ES-I3 (cell line): ENCODE results near the gene FBXL16.
A peak's percentile ranks its signal among the peaks of the same experiment; 100 is the strongest.

Experiments used
- H3K36me3 ChIP-seq: 2 replicates; pipeline ENCODE4 v1.6.1; 2013; ENCODE audit warnings: mild to moderate bottlenecking, low read length, control low read depth, moderate library complexity; ENCODE audit not compliant: insufficient read depth
- H3K4me1 ChIP-seq: 2 replicates; pipeline ENCODE4 v1.6.1; 2013; ENCODE audit warnings: mild to moderate bottlenecking, control low read depth, low read length; ENCODE audit not compliant: insufficient read depth
- H3K9ac ChIP-seq: 2 replicates; pipeline ENCODE4 v1.6.1; 2013; ENCODE audit warnings: low read depth, mild to moderate bottlenecking, low read length, moderate library complexity
- H3K9me3 ChIP-seq: 2 replicates; pipeline ENCODE4 v1.6.1; 2013; ENCODE audit warnings: mild to moderate bottlenecking, low read length, moderate library complexity; ENCODE audit not compliant: control insufficient read depth, insufficient read depth

Gene FBXL16

GRCh38 chr16:660132-660458, 45.5 kb downstream of the FBXL16 start:
- Histone ChIP-seq H3K4me1 (no peaks in the 10 kb centered on the region; the same call in 1 of the 2 replicates), H3K36me3 (no peaks in the 10 kb centered on the region), H3K9me3 (no peaks in the 10 kb centered on the region), H3K9ac (peak overlapping the region; percentile 51)

- H3K4me1 ChIP-seq: no peaks in the 10 kb centered on the region; the same call in 1 of the 2 replicates
- H3K36me3 ChIP-seq: no peaks in the 10 kb centered on the region
- H3K9ac ChIP-seq: no peak overlapping the region
- H3K9me3 ChIP-seq: no peaks in the 10 kb centered on the region
Observed at GRCh38 chr16:659618-660017, 46.0 kb downstream of the FBXL16 start.

GRCh38 chr16:658679-659571, 46.7 kb downstream of the FBXL16 start:
- no peak overlapping the region for H3K9ac ChIP-seq
- no peaks in the 10 kb centered on the region for H3K9me3 ChIP-seq
- no peaks in the 10 kb centered on the region for H3K36me3 ChIP-seq
- no peaks in the 10 kb centered on the region; the same call in 1 of the 2 replicates for H3K4me1 ChIP-seq

DNA sequence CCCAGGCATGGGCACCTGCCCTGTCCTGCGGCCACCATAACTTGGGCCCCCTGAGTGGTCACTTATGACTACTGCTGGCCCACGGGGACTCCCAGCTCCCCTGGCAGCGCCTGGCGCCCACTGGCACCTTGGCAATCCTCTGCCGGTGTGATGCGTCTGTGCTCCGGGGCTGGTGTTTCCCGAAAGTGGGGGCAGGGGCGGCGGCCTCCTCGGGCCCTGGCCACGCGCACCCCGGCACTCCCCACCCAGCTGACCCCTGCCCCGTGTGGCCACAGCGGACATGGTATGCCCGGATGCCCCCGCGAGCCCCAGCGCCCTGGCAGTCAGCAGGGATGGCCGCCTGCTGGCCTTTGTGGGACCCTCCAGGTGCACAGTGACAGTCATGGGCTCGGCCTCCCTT, 48.1 kb downstream of the FBXL16 start:
- H3K9ac ChIP-seq: no peak overlapping the region
- H3K36me3 ChIP-seq: no peaks in the 10 kb centered on the region
- no peaks in the 10 kb centered on the region; the same call in 1 of the 2 replicates for H3K4me1 ChIP-seq

GRCh38 chr16:654034-654433, 51.6 kb downstream of the FBXL16 start:
- Histone ChIP-seq H3K9ac (no peak overlapping the region), H3K36me3 (no peaks in the 10 kb centered on the region)

More for the DNA sequence above, 48.1 kb downstream of the FBXL16 start:
- H3K9me3 ChIP-seq: no peaks in the 10 kb centered on the region

GRCh38 chr16:652454-653305, 52.9 kb downstream of the FBXL16 start:
- Histone ChIP-seq H3K9me3 (no peaks in the 10 kb centered on the region), H3K36me3 (no peaks in the 10 kb centered on the region), H3K4me1 (no peaks in the 10 kb centered on the region), H3K9ac (no peak overlapping the region)

More at GRCh38 chr16:654034-654433, 51.6 kb downstream of the FBXL16 start:
- Histone ChIP-seq H3K9me3 (no peaks in the 10 kb centered on the region), H3K4me1 (no peaks in the 10 kb centered on the region)

- no peaks in the 10 kb centered on the region for H3K36me3 ChIP-seq
- no peaks in the 10 kb centered on the region for H3K9me3 ChIP-seq
- H3K4me1 ChIP-seq: no peaks in the 10 kb centered on the region
- H3K9ac ChIP-seq: no peak overlapping the region
Observed at GRCh38 chr16:651844-652243, 53.8 kb downstream of the FBXL16 start.

- H3K9ac ChIP-seq: no peak overlapping the region
- H3K4me1 ChIP-seq: no peaks in the 10 kb centered on the region
Observed at GRCh38 chr16:649631-650030, 56.0 kb downstream of the FBXL16 start.

DNA sequence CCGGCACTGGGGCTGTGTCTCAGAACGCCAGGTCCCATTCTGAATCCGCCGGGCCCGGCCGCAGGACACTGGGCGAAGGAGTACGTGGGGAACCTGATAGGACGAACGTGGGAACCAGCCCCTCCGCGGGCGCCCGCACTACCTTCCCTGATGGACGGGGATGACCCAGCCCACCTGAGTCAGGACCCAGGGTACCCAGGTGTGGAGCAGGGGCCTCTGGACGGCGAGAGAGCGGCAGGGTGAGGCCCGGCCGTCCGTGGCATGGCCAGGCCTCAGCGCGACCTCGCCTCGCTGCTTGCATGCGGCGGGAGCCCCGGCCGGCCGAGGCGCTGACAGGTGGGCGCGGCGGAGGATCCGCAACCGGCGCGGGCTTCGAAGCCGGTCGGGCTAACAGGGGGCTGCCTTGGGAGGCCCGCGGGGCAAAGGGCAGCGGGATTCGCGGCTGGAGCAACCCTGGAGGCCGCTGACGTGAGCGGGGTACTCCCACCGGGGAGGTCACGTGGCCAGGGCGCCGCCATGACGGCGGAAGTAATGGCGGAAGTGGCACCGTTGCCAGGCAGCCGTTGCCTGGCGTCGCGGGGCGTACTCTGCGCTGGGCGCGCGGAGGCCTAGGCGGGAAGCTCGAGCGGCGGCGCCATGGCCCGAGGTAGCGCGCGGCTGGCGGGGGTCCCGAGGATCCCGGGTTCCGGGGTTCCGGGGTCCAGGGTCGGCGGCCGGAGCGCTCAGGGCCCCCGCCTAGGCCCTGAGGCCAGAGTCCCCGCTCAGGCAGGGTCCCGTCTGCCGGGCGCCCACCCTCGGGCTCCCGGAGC, 56.6 kb downstream of the FBXL16 start, which contains the start of gene WDR90:
Gene WDR90 (plus strand): TSS at position 585 of the 809 bp plus-strand sequence. CDS start 52 bp downstream, at position 637.
- H3K36me3 ChIP-seq: no peaks in the 10 kb centered on the region
- no peak within 1 kb of the TSS for H3K9ac ChIP-seq
- H3K9me3 ChIP-seq: no peaks in the 10 kb centered on the region
- no peaks in the 10 kb centered on the region for H3K4me1 ChIP-seq

More at GRCh38 chr16:649631-650030, 56.0 kb downstream of the FBXL16 start:
- Histone ChIP-seq H3K9me3 (no peaks in the 10 kb centered on the region), H3K36me3 (no peaks in the 10 kb centered on the region)

GRCh38 chr16:648071-648780, 57.4 kb downstream of the FBXL16 start:
- Histone ChIP-seq H3K4me1 (no peaks in the 10 kb centered on the region), H3K9ac (no peak overlapping the region), H3K9me3 (no peaks in the 10 kb centered on the region), H3K36me3 (no peaks in the 10 kb centered on the region)

- Histone ChIP-seq H3K4me1 (no peaks in the 10 kb centered on the region), H3K36me3 (no peaks in the 10 kb centered on the region), H3K9ac (no peak overlapping the region)
Observed at GRCh38 chr16:647173-647902, 58.3 kb downstream of the FBXL16 start.

DNA sequence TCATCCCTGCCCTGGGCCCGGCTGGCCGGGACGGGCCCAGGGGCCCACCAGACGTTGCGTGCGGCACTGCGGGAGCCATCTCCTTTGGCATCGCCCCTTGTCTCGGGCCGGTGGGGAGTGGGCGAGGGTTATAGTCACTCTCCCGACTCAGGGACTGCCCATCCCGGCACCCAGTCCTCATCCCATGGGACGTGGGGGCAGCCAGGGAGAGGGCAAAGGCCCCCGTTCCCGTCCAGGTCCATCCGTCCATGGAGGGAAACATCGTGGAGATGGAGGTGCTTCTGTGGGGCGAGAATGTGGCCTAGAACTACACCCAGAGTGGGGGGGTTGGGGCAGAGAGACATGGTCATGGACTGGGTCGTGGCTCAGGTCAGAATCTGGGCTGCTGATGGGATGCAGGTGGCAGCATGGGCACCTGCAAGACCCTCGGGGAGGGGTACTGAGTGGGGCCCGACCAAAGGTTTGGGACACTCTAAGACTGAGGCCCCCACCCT, 58.9 kb downstream of the FBXL16 start:
- Histone ChIP-seq H3K9me3 (no peaks in the 10 kb centered on the region), H3K4me1 (no peaks in the 10 kb centered on the region), H3K9ac (no peak overlapping the region), H3K36me3 (no peaks in the 10 kb centered on the region)

More at GRCh38 chr16:647173-647902, 58.3 kb downstream of the FBXL16 start:
- H3K9me3 ChIP-seq: no peaks in the 10 kb centered on the region
